ENCODE results near the gene EDN2.

Gene EDN2

GRCh38 chr1:41483001-41483850 lies 1.3 kb downstream of the EDN2 start:
- no peak for DNase-seq (ENCODE audit: low spot score)

DNA sequence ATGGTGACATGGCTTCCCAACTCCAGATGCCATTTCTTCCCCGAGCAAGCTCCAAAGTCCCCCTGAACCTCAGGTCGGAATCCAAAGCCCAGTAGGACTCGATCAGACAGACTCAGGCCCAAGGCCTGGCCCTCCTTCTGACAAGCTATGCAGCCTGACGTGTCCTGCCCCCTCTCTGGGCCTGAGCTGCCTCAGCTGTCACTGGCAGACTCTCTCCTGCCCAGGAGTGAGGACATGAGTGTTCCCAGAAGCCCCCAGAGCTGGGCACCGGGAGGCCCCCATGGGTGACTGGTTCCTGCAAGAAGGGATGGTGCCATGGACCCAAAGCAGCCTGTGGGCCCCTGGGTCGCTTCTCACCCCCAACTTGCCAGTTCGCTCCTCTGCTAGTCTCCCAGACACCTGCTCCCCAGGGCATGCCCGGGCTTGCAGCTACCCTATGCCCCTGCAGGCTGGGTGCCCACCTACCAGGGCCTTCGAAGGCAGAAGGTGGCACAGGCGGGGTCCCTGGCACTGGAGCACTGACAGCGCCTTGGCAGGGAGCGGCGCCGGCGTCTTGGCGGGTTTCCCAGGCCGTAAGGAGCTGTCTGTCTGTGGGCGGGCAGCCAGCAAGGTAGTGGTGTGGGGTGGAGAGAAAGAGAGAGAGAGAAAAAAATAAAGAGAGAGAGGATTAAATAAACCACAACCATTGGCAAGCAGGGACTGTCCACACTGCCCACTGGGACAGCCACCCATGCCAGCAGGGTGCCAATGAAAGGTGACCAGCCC lies 2.3 kb downstream of the EDN2 start:
- no peak for DNase-seq (ENCODE audit: low spot score)

- no peak for DNase-seq (ENCODE audit: low spot score)
These were observed 3.2 kb downstream of the EDN2 start for GRCh38 chr1:41481109-41481775.

DNA sequence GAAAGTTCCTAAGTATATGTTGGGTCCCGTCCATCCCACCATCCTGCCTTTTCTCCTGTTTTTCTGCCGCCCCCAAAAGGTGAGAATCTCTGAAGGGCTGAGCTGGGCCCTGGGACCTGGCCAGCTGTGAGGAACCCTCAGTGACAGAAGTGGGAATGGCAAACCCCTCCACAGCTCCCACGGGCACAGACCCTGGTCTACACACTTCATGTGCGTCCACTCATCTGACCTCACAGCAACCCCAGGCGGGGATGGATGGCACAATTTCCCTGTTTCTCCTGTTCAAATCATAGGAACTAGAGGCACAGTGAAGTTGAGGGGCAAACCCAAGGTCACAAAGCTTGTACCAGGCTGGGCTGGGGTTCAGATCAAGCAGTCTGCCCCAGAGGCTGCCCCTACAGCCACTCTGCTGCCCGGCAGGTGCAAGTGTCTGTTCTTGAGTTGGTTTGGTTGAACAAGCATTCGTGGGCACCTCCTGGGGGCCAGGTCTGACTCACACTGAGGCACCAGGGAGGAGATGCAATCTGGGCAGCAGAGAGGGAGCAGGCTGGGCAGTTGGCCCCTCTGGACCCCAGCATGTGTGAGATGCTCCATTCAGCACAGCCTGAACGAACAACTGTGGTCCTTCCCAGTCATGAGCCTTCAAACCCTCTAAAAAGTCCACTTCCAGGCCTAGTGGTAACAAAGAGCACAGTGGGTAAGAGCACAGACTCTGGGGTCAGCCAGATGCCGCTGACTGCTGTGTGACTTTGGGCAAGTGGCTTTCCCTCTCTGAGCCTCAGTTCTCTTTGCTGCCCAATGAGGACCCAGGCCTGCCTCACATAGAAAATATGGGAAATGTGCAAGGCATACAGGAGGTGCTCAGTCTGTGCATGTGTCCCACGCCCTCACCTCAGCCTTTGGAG lies 4.0 kb downstream of the EDN2 start:
- no peak for DNase-seq (ENCODE audit: low spot score)

DNA sequence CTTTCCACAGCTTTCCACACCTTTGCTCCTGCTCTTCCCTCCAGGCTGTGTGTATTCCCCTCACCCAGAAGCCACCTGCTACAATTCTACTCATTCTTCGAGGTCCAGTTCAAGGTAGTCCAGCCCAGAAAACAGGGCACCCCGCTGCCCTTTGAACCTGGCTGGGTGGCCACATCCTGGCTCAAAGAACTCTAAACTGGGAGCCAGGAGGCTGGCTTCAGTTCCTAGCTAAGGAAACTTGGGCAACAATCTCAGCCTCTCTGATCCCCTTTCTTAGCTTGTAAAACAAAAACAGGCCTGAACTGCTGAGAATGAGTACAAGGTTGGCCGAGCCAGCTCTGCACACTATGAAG lies 4.7 kb downstream of the EDN2 start:
- no peak for DNase-seq (ENCODE audit: low spot score)

- no peak for DNase-seq (ENCODE audit: low spot score)
These were observed 5.3 kb downstream of the EDN2 start for GRCh38 chr1:41479000-41479807.

DNA sequence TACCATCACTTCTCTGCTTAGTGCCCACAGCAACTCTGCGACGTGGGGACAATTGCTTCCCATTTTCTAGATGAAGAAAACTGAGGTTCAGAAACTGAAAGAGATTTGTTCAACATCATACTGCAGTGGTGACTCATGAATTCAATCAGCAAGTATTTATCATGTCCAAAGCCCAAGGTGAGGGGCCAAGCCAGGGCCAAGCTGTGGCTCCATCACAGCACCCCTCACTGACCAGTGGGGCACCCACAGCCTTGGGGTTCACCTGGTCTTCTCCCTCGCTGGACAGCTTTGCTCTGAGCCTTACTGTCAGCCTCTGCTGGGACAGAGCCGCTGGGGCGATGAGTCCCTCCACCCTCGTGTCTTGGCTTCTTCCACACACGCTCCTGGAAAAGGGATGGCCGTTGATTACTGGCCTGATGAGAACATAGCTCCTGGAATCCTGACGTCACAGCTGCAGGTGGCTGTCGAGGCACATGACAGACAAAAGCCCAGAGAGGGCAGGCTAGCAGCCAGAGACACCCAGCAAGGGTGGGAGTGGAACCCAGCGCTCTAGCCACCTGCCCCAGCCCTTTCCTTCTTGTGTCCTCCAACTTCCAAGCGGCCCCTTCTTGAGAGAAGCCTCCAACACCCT lies 6.2 kb downstream of the EDN2 start:
- no peak for DNase-seq (ENCODE audit: low spot score)

GRCh38 chr1:41476807-41477361 lies 7.6 kb downstream of the EDN2 start:
- no peak for DNase-seq (ENCODE audit: low spot score)

DNA sequence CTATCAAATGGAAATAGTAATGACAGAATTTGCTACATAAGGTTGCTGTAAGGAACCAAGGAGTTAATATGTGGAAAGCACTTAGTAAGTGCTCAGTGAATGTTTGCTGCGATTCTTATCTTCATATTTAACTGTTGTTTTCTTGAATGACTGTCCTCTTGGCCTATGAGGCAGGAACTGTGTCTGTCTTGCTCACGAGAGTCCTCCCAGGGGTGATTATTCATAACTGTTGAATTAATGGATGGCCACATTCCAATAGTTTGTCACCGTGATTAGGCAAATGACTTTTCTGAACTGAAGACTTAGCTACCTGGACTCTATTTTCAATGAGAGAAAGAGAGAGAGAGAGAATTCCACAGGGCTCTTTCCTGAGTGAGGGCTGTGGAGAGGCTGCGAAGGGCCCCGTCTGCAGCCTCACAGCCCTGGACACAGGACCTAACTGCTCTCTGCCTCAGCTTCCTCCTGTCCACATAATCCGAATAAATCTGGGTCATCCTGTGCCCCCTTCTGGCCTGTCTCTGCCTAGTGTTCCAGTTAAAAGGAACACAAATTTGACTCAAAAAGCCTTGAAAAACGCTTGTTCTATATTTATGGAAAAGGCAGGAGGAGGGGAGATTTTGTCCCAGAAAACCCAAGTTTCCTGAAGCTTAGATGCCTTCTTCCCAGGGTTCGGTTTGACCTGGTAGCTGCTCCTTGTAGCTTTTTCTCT lies 8.5 kb downstream of the EDN2 start:
- no peak for DNase-seq (ENCODE audit: low spot score)

DNA sequence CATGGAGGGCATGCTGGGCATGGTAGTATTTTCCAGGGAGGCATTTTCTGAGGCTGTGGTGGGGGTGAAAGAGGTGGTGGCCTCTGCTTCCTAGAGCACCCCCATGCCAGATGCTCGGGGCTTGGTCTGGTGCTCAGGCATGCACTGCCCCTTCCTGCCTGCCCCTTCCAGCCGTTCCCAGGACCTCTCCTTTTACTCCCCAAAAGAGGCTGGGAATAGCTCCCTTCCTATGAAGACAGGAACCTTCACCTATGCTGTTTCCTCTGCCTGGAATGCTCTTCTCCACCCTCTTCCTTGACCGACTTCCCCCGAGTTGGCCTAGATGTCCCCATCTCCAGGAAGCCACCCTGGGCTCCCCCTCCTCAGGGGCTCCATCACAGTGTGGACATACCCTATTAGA lies 9.1 kb downstream of the EDN2 start:
- no peak for DNase-seq (ENCODE audit: low spot score)

GRCh38 chr1:41474490-41475271 lies 9.8 kb downstream of the EDN2 start:
- DNase-seq (ENCODE audit: low spot score): no peak

GRCh38 chr1:41473738-41474362 lies 10.6 kb downstream of the EDN2 start:
- DNase-seq (ENCODE audit: low spot score): no peak

DNA sequence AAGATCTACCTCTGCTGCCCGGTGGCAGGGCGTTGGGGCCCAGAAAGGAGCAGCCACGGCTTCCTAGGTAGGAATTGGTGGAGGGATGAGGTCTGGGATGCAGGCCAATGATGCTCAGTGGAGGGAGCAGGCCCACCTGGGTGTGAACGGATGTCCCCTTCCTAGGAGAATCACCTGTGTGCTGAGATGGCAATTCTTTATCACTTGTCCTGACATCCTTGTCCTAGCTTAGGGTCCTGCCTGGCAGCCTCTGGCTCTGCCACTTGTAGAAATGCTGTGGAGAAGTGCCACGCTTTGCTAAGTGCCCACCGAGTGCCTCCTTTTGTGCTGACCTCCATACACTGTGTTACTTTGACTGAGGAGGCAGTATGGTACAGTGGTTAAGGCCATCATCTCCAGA lies 12.8 kb downstream of the EDN2 start:
- no peak for DNase-seq (ENCODE audit: low spot score)

DNA sequence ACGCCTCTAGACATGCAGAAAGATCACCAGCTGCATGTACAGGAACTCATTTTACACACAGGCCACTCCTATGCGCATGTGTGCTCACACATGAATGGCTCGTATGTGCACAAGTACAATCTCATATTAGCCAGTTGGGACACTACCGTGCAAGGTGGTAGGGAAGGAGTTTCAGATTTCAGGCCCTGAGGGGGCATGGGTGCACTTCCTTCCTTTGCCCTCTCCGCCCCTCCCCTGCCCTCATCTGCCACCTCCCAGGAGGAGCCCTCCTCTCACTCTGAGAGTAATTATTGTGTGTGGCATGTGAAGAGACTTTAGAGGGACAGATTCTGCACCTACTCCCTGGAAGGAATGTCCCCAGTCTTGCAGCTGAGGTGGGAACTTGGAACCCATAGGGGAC lies 14.8 kb downstream of the EDN2 start:
- no peak for DNase-seq (ENCODE audit: low spot score)

DNA sequence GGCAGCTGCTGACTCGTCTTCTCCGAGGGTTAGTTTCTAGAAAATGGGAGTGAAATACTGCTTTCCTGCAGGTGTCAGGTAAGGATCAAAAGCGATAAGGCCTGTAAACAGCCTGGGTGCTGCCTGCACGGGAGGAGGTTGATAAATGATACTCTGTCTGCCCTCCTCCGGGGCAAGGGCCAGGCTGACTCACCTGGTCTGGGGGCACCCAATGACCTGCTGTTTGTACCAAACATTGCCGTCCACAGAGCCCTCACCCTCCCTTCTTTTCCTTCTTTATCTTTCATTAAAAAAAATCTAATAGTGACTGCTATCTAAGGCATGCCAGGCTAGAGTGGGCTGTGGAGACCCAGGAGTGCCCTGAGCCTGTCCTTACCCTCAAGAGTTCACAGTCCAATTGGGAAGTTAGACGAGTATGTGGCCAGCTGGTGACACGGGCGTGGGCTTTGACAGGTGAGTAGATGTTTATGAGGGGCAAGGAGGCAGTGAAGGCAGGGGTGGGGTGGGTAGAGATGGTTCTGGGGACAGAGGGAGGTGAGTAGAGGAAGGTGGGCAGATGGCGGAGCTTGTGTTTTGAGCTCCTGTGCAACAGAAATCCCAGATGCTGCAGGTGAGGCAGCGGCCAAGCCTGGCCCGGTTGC lies 16.2 kb downstream of the EDN2 start:
- DNase-seq (ENCODE audit: low spot score): no peak

GRCh38 chr1:41467673-41468072 lies 16.8 kb downstream of the EDN2 start:
- DNase-seq (ENCODE audit: low spot score): no peak

DNA sequence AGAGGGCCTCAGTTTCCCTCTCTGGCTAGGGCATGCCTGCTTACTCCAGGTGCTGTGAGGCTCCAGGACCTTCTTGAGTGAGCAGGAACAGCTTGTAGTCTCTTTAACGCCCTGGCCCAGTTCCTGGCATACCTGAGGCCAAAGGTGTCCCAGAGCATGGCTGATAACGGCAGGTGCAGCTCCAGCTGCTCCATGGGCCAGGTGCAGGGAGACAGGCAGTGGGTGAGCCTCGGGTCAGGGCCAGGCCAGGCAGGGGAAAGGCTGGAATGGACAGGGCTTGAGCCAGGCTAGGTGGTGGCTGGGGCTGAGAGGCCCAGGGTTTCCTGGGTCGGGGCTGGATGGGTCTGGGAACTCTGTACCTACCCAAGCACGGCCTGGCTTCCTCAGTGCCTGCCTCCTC lies 18.3 kb downstream of the EDN2 start:
- no peak for DNase-seq (ENCODE audit: low spot score)

- DNase-seq (ENCODE audit: low spot score): no peak
These were observed 18.7 kb downstream of the EDN2 start for GRCh38 chr1:41465741-41466140.
